MM.1S (cell line): ENCODE results near the gene MPI.
"Not testable (repeated sequence)": the region's sequence is repeated elsewhere in the genome, so short reads cannot be mapped to it uniquely, and the experiment has no call there.

Source experiments
- CTCF ChIP-seq: fragments of 300-600 bp; sonication (generic); IDR thresholded peaks from 2 replicates; pipeline ENCODE4 v1.5.1; 2016; ENCODE audit warnings: antibody characterized with exemption, low read length, mixed read lengths
- EZH2phosphoT487 ChIP-seq: fragments of 300-600 bp; sonication (generic); IDR thresholded peaks from 2 replicates; pipeline ENCODE4 v1.6.1; 2018; ENCODE audit warnings: antibody characterized with exemption, low read length

- TF ChIP-seq CTCF, EZH2phosphoT487: not testable (repeated sequence)
Observed at GRCh38 chr15:74913799-74914198, 24.0 kb downstream of the MPI start.
